ENCODE data around the gene CYB561. TPM values are rescaled to one million over a fixed set of nuclear protein-coding genes. Genes with fewer than 3 reads are reported as not detected.
A peak's percentile ranks its signal among the peaks of the same experiment; 100 is the strongest.

The CYB561 gene, protein sequence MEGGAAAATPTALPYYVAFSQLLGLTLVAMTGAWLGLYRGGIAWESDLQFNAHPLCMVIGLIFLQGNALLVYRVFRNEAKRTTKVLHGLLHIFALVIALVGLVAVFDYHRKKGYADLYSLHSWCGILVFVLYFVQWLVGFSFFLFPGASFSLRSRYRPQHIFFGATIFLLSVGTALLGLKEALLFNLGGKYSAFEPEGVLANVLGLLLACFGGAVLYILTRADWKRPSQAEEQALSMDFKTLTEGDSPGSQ
- 16.0 and 18.0 TPM in 2 replicates for total RNA-seq

DNA sequence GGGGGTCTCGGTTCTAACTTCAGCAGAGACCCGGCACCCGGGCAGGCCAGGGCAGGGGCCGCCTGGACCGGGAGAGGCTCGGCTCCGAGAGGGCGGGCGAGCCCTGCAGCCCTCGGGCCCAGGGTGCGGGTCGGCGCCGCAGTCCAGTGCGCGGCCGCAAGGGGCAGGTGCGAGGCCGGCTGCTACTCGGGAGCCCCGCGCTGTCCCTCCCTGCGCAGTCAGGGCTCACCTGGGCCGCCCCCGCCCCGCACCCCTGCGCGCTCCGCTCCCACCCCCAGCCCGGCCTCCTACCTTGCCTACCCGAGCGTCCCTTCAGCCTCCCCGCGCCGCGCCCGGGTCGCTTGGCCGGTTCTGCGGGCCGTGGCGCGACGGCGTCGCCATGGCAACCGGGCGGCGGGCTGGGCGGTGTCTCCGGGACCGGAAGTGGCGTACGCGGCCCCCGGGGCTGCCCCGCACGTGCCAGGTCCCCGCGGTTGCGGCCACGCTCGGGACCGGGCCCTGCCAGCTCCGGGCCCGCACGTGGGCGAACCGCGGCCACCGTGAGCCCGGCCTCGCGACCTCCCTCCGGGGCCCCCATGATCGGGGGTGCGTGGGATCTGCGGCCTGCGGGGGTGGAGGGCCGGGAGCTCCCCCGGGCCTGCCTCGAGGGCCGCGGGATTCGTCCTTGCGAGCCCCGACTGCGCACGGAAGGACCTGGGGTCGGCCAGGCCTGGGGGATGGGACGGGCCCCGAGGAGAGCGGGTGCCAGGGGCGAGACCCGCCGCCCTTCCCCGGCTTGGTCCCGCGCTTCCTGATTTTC is at the start of gene CYB561:
Gene CYB561 (minus strand): TSS at position 353 of the 799 bp plus-strand sequence. CDS start 8,759 bp downstream, outside the sequence.
- TF ChIP-seq, protein P1, sequence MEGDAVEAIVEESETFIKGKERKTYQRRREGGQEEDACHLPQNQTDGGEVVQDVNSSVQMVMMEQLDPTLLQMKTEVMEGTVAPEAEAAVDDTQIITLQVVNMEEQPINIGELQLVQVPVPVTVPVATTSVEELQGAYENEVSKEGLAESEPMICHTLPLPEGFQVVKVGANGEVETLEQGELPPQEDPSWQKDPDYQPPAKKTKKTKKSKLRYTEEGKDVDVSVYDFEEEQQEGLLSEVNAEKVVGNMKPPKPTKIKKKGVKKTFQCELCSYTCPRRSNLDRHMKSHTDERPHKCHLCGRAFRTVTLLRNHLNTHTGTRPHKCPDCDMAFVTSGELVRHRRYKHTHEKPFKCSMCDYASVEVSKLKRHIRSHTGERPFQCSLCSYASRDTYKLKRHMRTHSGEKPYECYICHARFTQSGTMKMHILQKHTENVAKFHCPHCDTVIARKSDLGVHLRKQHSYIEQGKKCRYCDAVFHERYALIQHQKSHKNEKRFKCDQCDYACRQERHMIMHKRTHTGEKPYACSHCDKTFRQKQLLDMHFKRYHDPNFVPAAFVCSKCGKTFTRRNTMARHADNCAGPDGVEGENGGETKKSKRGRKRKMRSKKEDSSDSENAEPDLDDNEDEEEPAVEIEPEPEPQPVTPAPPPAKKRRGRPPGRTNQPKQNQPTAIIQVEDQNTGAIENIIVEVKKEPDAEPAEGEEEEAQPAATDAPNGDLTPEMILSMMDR (conservative IDR thresholded peaks at IDR 0.05; ENCODE audit: low read depth, low read length) = peak; percentile 46
- H3K4me3 ChIP-seq (ENCODE audit: low read depth, low read length) = peak within 1 kb of the TSS; percentile 79
- no peak for DNase-seq (ENCODE audit: low read depth)

DNA sequence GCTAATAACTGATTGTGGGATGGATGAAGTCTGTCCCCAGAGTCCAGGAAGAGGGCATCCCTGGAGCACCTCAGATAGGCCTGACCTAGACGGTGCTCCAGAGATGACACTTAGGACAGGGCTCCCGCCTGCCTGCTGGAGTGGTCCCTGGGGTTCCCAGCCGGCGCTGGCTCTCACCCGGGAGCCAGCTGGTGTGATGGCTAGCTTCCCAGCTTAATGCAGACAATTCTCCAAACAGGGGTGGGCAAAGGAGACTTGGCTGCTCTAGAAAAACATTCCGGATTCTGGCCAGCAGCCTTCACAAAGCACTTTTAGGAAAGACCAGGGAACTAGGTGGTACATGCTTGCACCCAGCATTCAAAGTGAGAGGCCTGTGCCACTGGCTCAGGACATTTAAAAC is 49.4 kb upstream of the CYB561 start:
- TF ChIP-seq, protein P1 (conservative IDR thresholded peaks at IDR 0.05; ENCODE audit: low read depth, low read length) = no peak
- no peak overlapping the region for H3K4me3 ChIP-seq (ENCODE audit: low read depth, low read length)
- no peak for DNase-seq (ENCODE audit: low read depth)

DNA sequence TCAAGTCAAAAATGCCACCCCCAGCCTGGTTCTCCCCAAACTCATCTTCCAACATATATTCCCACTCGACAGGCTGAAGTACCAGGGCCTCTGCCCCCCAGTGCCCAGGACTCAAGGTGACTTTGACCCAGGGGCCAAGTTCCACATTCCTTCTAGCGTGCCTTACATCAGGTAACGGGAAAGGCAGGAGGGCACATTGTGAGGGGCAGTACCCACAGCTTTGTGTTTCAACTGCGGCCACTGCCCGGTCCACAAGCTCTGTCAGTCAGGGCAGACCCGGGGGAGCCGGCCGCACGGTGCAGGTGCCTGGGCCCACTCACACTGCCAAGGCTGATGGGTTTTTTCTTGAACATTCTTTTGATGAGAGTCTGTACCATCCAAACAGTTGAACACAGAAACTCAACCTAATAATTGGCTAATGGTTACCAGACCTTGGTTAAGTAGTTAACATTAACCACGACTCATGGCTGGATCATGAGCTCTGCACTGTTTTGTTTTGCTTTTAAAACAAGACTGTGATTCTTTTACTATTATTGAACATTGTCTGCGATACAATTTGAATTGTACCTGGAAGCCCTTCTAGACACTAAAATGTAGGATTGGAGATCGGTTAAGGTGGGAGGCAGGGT is 48.3 kb upstream of the CYB561 start:
- H3K4me3 ChIP-seq (ENCODE audit: low read depth, low read length) = no peak overlapping the region
- TF ChIP-seq, protein P1 (conservative IDR thresholded peaks at IDR 0.05; ENCODE audit: low read depth, low read length) = no peak
- DNase-seq (ENCODE audit: low read depth) = peak; percentile 29

DNA sequence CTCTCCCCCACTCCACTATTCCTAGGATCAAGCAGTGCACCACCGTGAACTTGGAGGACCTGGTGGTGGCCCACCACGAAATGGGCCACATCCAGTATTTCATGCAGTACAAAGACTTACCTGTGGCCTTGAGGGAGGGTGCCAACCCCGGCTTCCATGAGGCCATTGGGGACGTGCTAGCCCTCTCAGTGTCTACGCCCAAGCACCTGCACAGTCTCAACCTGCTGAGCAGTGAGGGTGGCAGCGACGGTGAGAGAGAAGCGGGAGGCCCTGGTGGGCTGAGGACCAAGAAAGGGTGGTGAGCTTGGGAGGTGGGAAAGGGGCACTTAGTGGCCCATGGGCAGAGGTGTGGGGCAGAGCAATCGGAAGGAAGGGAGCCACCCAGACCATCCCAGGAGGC is 47.3 kb upstream of the CYB561 start:
- DNase-seq (ENCODE audit: low read depth) = no peak
- no peak overlapping the region for H3K4me3 ChIP-seq (ENCODE audit: low read depth, low read length)
- TF ChIP-seq, protein P1 (conservative IDR thresholded peaks at IDR 0.05; ENCODE audit: low read depth, low read length) = no peak

DNA sequence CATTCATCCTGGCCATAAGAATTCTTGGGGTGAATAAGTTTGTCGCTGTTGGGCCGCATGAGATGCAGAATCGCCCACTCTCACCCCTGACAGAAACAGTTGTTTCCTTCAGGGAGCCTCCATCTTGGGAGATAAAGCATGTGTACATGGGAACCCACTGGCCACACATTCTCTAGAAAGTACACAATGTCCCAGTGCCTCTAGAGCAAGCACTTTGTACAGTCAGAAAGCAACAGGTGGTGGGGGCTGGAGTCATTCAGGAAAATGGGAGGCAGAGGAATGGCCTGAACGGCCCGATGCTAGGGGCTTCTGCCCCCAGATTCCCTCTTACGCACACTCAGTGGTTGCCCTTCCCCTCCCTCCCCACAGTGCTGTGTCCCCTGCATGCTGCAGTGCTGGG is 46.8 kb upstream of the CYB561 start:
- DNase-seq (ENCODE audit: low read depth) = no peak
- TF ChIP-seq, protein P1 (conservative IDR thresholded peaks at IDR 0.05; ENCODE audit: low read depth, low read length) = no peak

DNA sequence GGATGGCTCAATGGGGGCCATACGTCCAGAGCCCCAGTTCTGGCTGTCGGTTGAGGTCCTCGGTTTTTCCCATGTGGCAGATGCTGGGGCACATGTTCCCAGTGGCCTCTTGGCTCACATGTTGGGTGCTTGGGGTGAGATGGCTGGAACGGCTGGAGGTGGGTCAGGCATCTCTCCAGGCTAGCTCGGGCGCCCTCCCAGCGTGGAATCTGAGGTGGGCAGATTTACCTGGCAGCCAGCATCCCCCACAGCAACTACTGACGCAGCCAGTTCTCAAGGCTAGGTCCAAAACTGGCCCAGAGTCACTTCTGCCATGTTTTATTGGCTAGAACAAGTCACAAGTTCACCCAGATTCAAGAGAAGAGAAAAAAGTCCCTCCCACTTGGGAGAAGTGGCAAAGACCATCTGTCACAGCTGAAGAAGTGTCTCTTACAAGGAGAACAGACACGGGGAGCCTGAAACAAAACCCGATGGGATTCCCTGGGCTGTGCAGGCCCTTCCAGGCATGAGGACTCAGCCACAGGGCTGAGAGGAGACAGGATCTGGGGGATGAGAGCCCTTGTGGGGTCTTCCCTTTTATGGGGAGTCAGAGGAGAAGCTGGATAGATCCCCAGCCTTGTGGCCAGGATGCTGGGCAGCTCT is 46.0 kb upstream of the CYB561 start:
- TF ChIP-seq, protein P1 (conservative IDR thresholded peaks at IDR 0.05; ENCODE audit: low read depth, low read length) = no peak
- H3K4me3 ChIP-seq (ENCODE audit: low read depth, low read length) = no peak overlapping the region
- DNase-seq (ENCODE audit: low read depth) = no peak

More for the DNA sequence above, 46.8 kb upstream of the CYB561 start:
- no peak overlapping the region for H3K4me3 ChIP-seq (ENCODE audit: low read depth, low read length)
